Measurements from ENCODE around the gene FBXL20. TPM values are rescaled to one million over a fixed set of nuclear protein-coding genes. Genes with fewer than 3 reads are reported as not detected.

Gene FBXL20
- total and polyA plus RNA-seq, 2 of the 8 experiments (the other 6 are each of a cell fraction or from before 2014, with no cell fraction given), result 5.5 to 11.0 TPM

- TF ChIP-seq SAP30 (IDR thresholded peaks at IDR 0.05; ENCODE audit: insufficient read depth, insufficient replicate concordance, low read length) (no peak), NRF1 (IDR thresholded peaks at IDR 0.05; ENCODE audit: low read depth, low read length) (no peak), CHD7 (IDR thresholded peaks at IDR 0.05; ENCODE audit: insufficient replicate concordance, low read length) (no peak), E2F6 (IDR thresholded peaks at IDR 0.05) (no peak), CHD2 (IDR thresholded peaks at IDR 0.05; ENCODE audit: low read length) (no peak), CTCF (IDR thresholded peaks at IDR 0.05; ENCODE audit: control extremely low read depth in 1 of 3, insufficient read depth in 1 of 3, low read depth in 1 of 3, low read length in 3 of 3) (no peak)
Observed at GRCh38 chr17:39328815-39329214, 72.6 kb downstream of the FBXL20 start (continued).

All from H1 (cell line).